WTC11 (cell line): ENCODE results near the gene MED12.

Experiments used
- AFF4 ChIP-seq: sonication (generic); formaldehyde crosslinking; IDR thresholded peaks from 2 replicates; pipeline ENCODE4 v1.8.1; 2023; ENCODE audit warnings: mild to moderate bottlenecking, missing genetic modification reagents, borderline replicate concordance
- ATF2 ChIP-seq: sonication (generic); formaldehyde crosslinking; IDR thresholded peaks from 2 replicates; pipeline ENCODE4 v1.8.1; 2022; ENCODE audit warnings: low read depth, missing genetic modification reagents, borderline replicate concordance
- CTCF ChIP-seq: fragments of 200-600 bp; IDR thresholded peaks from 2 replicates; pipeline ENCODE4 v1.8.0; 2022; ENCODE audit warnings: antibody characterized with exemption
- GABPB1 ChIP-seq: sonication (generic); formaldehyde crosslinking; IDR thresholded peaks from 2 replicates; pipeline ENCODE4 v1.8.1; 2023; ENCODE audit warnings: mild to moderate bottlenecking, missing genetic modification reagents
- TP53 ChIP-seq: sonication (generic); formaldehyde crosslinking; IDR thresholded peaks from 2 replicates; pipeline ENCODE4 v1.8.1; 2023; ENCODE audit warnings: mild to moderate bottlenecking, missing genetic modification reagents
- TF ChIP-seq, protein P1 (sequence below): sonication (generic); formaldehyde crosslinking; IDR thresholded peaks from 2 replicates; pipeline ENCODE4 v1.8.0; 2022; ENCODE audit warnings: mild to moderate bottlenecking, missing genetic modification reagents

DNA sequence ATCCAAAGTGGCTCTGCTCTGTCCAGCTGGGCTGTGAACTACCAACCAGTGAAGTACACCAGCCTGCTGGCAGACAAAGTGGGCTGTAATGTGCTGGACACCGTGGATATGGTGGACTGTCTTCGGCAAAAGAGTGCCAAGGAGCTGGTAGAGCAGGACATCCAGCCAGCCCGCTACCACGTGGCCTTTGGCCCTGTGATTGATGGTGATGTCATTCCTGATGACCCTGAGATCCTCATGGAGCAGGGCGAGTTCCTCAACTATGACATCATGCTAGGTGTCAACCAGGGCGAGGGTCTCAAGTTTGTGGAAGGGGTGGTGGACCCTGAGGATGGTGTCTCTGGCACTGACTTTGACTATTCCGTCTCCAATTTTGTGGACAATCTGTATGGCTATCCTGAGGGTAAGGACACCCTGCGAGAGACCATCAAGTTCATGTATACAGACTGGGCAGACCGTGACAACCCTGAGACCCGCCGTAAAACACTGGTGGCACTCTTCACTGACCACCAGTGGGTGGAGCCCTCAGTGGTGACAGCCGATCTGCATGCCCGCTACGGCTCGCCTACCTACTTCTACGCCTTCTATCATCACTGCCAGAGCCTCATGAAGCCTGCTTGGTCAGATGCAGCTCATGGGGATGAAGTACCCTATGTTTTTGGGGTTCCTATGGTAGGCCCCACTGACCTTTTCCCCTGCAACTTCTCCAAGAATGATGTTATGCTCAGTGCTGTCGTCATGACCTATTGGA lies 48.8 kb downstream of the MED12 start:
- no peak for TF ChIP-seq ATF2 (CRISPR knock-in tag)
- TF ChIP-seq AFF4: no peak
- TF ChIP-seq, protein P1, sequence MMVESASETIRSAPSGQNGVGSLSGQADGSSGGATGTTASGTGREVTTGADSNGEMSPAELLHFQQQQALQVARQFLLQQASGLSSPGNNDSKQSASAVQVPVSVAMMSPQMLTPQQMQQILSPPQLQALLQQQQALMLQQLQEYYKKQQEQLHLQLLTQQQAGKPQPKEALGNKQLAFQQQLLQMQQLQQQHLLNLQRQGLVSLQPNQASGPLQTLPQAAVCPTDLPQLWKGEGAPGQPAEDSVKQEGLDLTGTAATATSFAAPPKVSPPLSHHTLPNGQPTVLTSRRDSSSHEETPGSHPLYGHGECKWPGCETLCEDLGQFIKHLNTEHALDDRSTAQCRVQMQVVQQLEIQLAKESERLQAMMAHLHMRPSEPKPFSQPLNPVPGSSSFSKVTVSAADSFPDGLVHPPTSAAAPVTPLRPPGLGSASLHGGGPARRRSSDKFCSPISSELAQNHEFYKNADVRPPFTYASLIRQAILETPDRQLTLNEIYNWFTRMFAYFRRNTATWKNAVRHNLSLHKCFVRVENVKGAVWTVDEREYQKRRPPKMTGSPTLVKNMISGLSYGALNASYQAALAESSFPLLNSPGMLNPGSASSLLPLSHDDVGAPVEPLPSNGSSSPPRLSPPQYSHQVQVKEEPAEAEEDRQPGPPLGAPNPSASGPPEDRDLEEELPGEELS: no peak
- TF ChIP-seq CTCF: no peak
- no peak for TF ChIP-seq GABPB1 (CRISPR knock-in tag)
- TF ChIP-seq TP53 (CRISPR knock-in tag): no peak
